Mammary epithelial cell (primary cell): ENCODE data around the gene JTB.

ENCODE experiments used
- CTCF ChIP-seq, 2 donors: IDR thresholded peaks in 1 of 2; conservative IDR thresholded peaks in 1 of 2; 2 replicates each; pipeline ENCODE4 v1.5.1; 2011 to 2012; ENCODE audit warnings: inconsistent platforms in 2 of 2, low read length in 2 of 2, mild to moderate bottlenecking in 2 of 2, control low read depth in 1 of 2, low read depth in 1 of 2; ENCODE audit not compliant: insufficient read depth in 1 of 2; ENCODE audit errors: extremely low read depth in 1 of 2
- EZH2 ChIP-seq: IDR thresholded peaks from 2 replicates; pipeline ENCODE4 v1.6.1; 2012; ENCODE audit warnings: low read length, inconsistent platforms, borderline replicate concordance

GRCh38 chr1:153929426-153929825 lies 48.0 kb downstream of the JTB start:
- TF ChIP-seq CTCF (conservative IDR thresholded peaks at IDR 0.05 in 1 of 2, IDR thresholded peaks at IDR 0.05 in 1 of 2; ENCODE audit: extremely low read depth in 1 of 2, insufficient read depth in 1 of 2, low read depth in 1 of 2, low read length in 2 of 2) (no peak), EZH2 (no peak)
